Neural progenitor cell (in vitro differentiated cells): ENCODE measurements around the gene QSOX1. TPM values are rescaled to one million over a fixed set of nuclear protein-coding genes. Genes with fewer than 3 reads are reported as not detected.

Experiments
- DNase-seq: peaks from one replicate; pipeline ENCODE4 v3.0.0-alpha.2; 2016; ENCODE audit warnings: low spot score
- H2AFZ ChIP-seq: fragments of 200-600 bp; sonication (generic); replicated peaks from 2 replicates; pipeline ENCODE4 v1.6.1; 2016; ENCODE audit warnings: antibody characterized with exemption
- H3F3A ChIP-seq: fragments of 200-600 bp; sonication (generic); 2 replicates; pipeline ENCODE4 v1.6.1; 2016; ENCODE audit warnings: antibody characterized with exemption, low read depth
- H3K27ac ChIP-seq: fragments of 200-600 bp; sonication (generic); 2 replicates; pipeline ENCODE4 v1.5.1; 2016; ENCODE audit warnings: mild to moderate bottlenecking
- H3K27me3 ChIP-seq: fragments of 200-600 bp; sonication (generic); 2 replicates; pipeline ENCODE4 v1.6.1; 2016; ENCODE audit warnings: mild to moderate bottlenecking, moderate library complexity
- H3K36me3 ChIP-seq: fragments of 200-600 bp; sonication (generic); 2 replicates; pipeline ENCODE4 v1.5.1; 2016
- H3K4me1 ChIP-seq: fragments of 200-600 bp; sonication (generic); 2 replicates; pipeline ENCODE4 v1.6.1; 2016; ENCODE audit warnings: mixed run types
- H3K4me2 ChIP-seq: fragments of 200-600 bp; sonication (generic); 2 replicates; pipeline ENCODE4 v1.6.1; 2016
- H3K4me3 ChIP-seq: fragments of 200-600 bp; sonication (generic); 2 replicates; pipeline ENCODE4 v1.5.1; 2016
- H3K79me2 ChIP-seq: fragments of 200-600 bp; sonication (generic); 2 replicates; pipeline ENCODE4 v1.6.1; 2016; ENCODE audit warnings: low read depth
- H3K9ac ChIP-seq: fragments of 200-600 bp; sonication (generic); 2 replicates; pipeline ENCODE4 v1.6.1; 2016
- H3K9me3 ChIP-seq: fragments of 200-600 bp; sonication (generic); 2 replicates; pipeline ENCODE4 v1.5.1; 2016; ENCODE audit warnings: low read depth
- H4K20me1 ChIP-seq: fragments of 200-600 bp; sonication (generic); 2 replicates; pipeline ENCODE4 v1.6.1; 2016; ENCODE audit warnings: low read depth
- H3K27ac Mint-ChIP-seq: 3 replicates; pipeline ENCODE4 v1.8.0; 2021; ENCODE audit warnings: mixed read lengths
- H3K27me3 Mint-ChIP-seq: 2 replicates; pipeline ENCODE4 v1.8.0; 2022; ENCODE audit warnings: low read depth, mild to moderate bottlenecking, inconsistent platforms, moderate library complexity, mixed read lengths; ENCODE audit not compliant: insufficient read depth
- H3K36me3 Mint-ChIP-seq: 3 replicates; pipeline ENCODE4 v1.8.0; 2021; ENCODE audit warnings: mixed read lengths
- H3K4me1 Mint-ChIP-seq: 3 replicates; pipeline ENCODE4 v1.8.0; 2021; ENCODE audit warnings: mixed read lengths
- H3K4me3 Mint-ChIP-seq: 3 replicates; pipeline ENCODE4 v1.8.0; 2021; ENCODE audit warnings: mild to moderate bottlenecking, moderate library complexity, mixed read lengths
- H3K9me3 Mint-ChIP-seq: 3 replicates; pipeline ENCODE4 v1.8.0; 2020; ENCODE audit warnings: mixed read lengths
- CTCF ChIP-seq: fragments of 200-600 bp; sonication (generic); IDR thresholded peaks from 2 replicates; pipeline ENCODE4 v1.5.1; 2017; ENCODE audit warnings: antibody characterized with exemption, mild to moderate bottlenecking
- EZH2 ChIP-seq: fragments of 200-600 bp; sonication (generic); IDR thresholded peaks from 2 replicates; pipeline ENCODE4 v1.6.1; 2017; ENCODE audit warnings: antibody characterized with exemption, mild to moderate bottlenecking, moderate library complexity
- EZH2phosphoT487 ChIP-seq: fragments of 200-600 bp; sonication (generic); IDR thresholded peaks from 2 replicates; pipeline ENCODE4 v1.6.1; 2017; ENCODE audit warnings: antibody characterized with exemption
- total RNA-seq: library from RNA; depleted of rRNA; stranded (reverse); fragments of >200 nt; gene quantifications from 2 replicates; pipeline ENCODE4 v1.2.3, GENCODE V29; 2015; ENCODE audit warnings: low replicate concordance

The QSOX1 gene
- total RNA-seq = 13.6 and 58.3 TPM in 2 replicates

GRCh38 chr1:180154325-180155181, at the start of gene QSOX1:
QSOX1 (plus strand) TSS chr1:180154869; CDS start chr1:180154908, 39 bp downstream.
- H3K4me1 Mint-ChIP-seq = peaks cover 12% of the 10 kb centered on the region
- H3K27me3 Mint-ChIP-seq = peaks cover 17% of the 10 kb centered on the region
- peak within 1 kb of the TSS; percentile 98 for H2AFZ ChIP-seq

GRCh38 chr1:180112091-180112490, 42.6 kb upstream of the QSOX1 start:
- no peaks in the 10 kb centered on the region for H3K36me3 ChIP-seq
- H3K4me3 ChIP-seq = no peak overlapping the region
- H3K9me3 Mint-ChIP-seq = no peaks in the 10 kb centered on the region
- H3K79me2 ChIP-seq = no peaks in the 10 kb centered on the region
- no peaks in the 10 kb centered on the region for H3K27me3 Mint-ChIP-seq
- TF ChIP-seq EZH2phosphoT487 (no peak), CTCF (no peak), EZH2 (no peak)
- H4K20me1 ChIP-seq = no peaks in the 10 kb centered on the region
- H3K27me3 ChIP-seq = no peaks in the 10 kb centered on the region
- H3K36me3 Mint-ChIP-seq = peaks cover 36% of the 10 kb centered on the region
- H3F3A ChIP-seq = no peaks in the 10 kb centered on the region
- H3K27ac ChIP-seq = no peak overlapping the region
- H3K4me1 ChIP-seq = no peaks in the 10 kb centered on the region
- H3K9me3 ChIP-seq = no peaks in the 10 kb centered on the region
- no peak overlapping the region for H3K4me3 Mint-ChIP-seq
- no peak overlapping the region for H2AFZ ChIP-seq
- H3K27ac Mint-ChIP-seq = no peak overlapping the region
- H3K4me2 ChIP-seq = no peak overlapping the region
- DNase-seq = no peak
- H3K4me1 Mint-ChIP-seq = no peaks in the 10 kb centered on the region
- no peak overlapping the region for H3K9ac ChIP-seq

More at GRCh38 chr1:180154325-180155181, at the start of gene QSOX1:
- no peaks in the 10 kb centered on the region for H3K9me3 ChIP-seq
- peaks cover 9% of the 10 kb centered on the region for H3K4me1 ChIP-seq
- H3K4me3 Mint-ChIP-seq = peak within 1 kb of the TSS; percentile 95
- peaks cover 2% of the 10 kb centered on the region for H3K36me3 Mint-ChIP-seq
- H3K27ac Mint-ChIP-seq = peak within 1 kb of the TSS; percentile 91
- peak within 1 kb of the TSS; percentile 87 for H3K4me3 ChIP-seq
- peaks cover 6% of the 10 kb centered on the region for H4K20me1 ChIP-seq
- H3K36me3 ChIP-seq = no peaks in the 10 kb centered on the region
- H3K79me2 ChIP-seq = peaks cover 18% of the 10 kb centered on the region
- peaks cover 49% of the 10 kb centered on the region for H3K27me3 ChIP-seq
- no peak within 1 kb of the TSS for H3K27ac ChIP-seq
- no peak for TF ChIP-seq CTCF
- TF ChIP-seq EZH2 = no peak
- no peak for TF ChIP-seq EZH2phosphoT487
- peak within 1 kb of the TSS; percentile 33 for H3K9ac ChIP-seq
- no peaks in the 10 kb centered on the region for H3K9me3 Mint-ChIP-seq
- H3K4me2 ChIP-seq = peak within 1 kb of the TSS; percentile 97
- DNase-seq = peak; percentile 95
- H3F3A ChIP-seq = no peaks in the 10 kb centered on the region

- no peak for DNase-seq
- Histone ChIP-seq H3K4me1 (no peaks in the 10 kb centered on the region), H4K20me1 (no peaks in the 10 kb centered on the region), H3K27ac (no peak overlapping the region), H3K4me2 (no peak overlapping the region), H3K9ac (no peak overlapping the region), H3K27me3 (no peaks in the 10 kb centered on the region), H3K9me3 (no peaks in the 10 kb centered on the region), H3K4me3 (no peak overlapping the region), H3K79me2 (no peaks in the 10 kb centered on the region), H2AFZ (no peak overlapping the region), H3F3A (no peaks in the 10 kb centered on the region), H3K36me3 (no peaks in the 10 kb centered on the region)
- Mint-ChIP-seq H3K36me3 (peaks cover 32% of the 10 kb centered on the region), H3K4me1 (no peaks in the 10 kb centered on the region), H3K9me3 (no peaks in the 10 kb centered on the region), H3K27me3 (no peaks in the 10 kb centered on the region), H3K4me3 (no peak overlapping the region), H3K27ac (no peak overlapping the region)
- TF ChIP-seq CTCF = no peak
- no peak for TF ChIP-seq EZH2
- no peak for TF ChIP-seq EZH2phosphoT487
These were observed 41.6 kb upstream of the QSOX1 start for GRCh38 chr1:180112984-180113647.
